Measurements from ENCODE around the gene RPN2.

RPN2 gene

GRCh38 chr20:37267667-37268313, 88.7 kb downstream of the RPN2 start:
- Histone ChIP-seq H2AFZ (ENCODE audit: low read depth, low read length) (no peak overlapping the region), H3K27ac (ENCODE audit: low read length, poor library complexity, severe bottlenecking) (no peak overlapping the region), H3K23ac (ENCODE audit: low read length in 2 of 2) (no peak overlapping the region), H3K4ac (ENCODE audit: low read depth in 1 of 2, low read length in 2 of 2) (no peak overlapping the region), H4K8ac (ENCODE audit: low read length) (no peak overlapping the region), H3K4me1 (ENCODE audit: control insufficient read depth, insufficient read depth, low read depth, low read length) (peaks cover 3% of the 10 kb centered on the region), H3K79me1 (replicated peaks; ENCODE audit: low read length, poor library complexity, severe bottlenecking) (no peaks in the 10 kb centered on the region), H3K36me3 (ENCODE audit: control insufficient read depth in 1 of 2, insufficient read depth in 2 of 2, low read depth in 1 of 2, low read length in 2 of 2) (no peaks in the 10 kb centered on the region), H3K4me2 (ENCODE audit: low read length, poor library complexity, severe bottlenecking) (no peak overlapping the region), H3K4me3 (ENCODE audit: insufficient read depth in 1 of 2, low read depth in 1 of 2, low read length in 2 of 2) (no peak overlapping the region), H3K27me3 (ENCODE audit: control insufficient read depth in 1 of 2, insufficient read depth in 1 of 2, low read length in 2 of 2) (peaks cover 17 to 25% of the 10 kb centered on the region in 2 experiments), H2BK15ac (ENCODE audit: low read depth, poor library complexity, severe bottlenecking) (no peak overlapping the region), H3K18ac (ENCODE audit: low read depth in 1 of 2, low read length in 2 of 2) (no peak overlapping the region), H2BK5ac (ENCODE audit: low read depth, low read length, poor library complexity, severe bottlenecking) (no peak overlapping the region), H3K9me3 (ENCODE audit: control insufficient read depth, low read length) (no peaks in the 10 kb centered on the region), H3K14ac (ENCODE audit: low read length in 2 of 2) (no peak overlapping the region), H4K91ac (ENCODE audit: low read length) (no peak overlapping the region), H3K9ac (ENCODE audit: low read length) (no peak overlapping the region), H2BK120ac (ENCODE audit: low read depth, low read length) (no peak overlapping the region), H2BK12ac (ENCODE audit: low read length in 2 of 2) (no peak overlapping the region), H2AK5ac (ENCODE audit: low read length, severe bottlenecking) (no peak overlapping the region)
- 65% methylated on average over 15 of the region's 15 CpGs for WGBS
- DNase-seq: no peak

GRCh38 chr20:37270576-37271420, 91.7 kb downstream of the RPN2 start:
- peak overlapping the region; percentile 25 for H3K9ac ChIP-seq (ENCODE audit: low read length)
- H3K9me3 ChIP-seq (ENCODE audit: control insufficient read depth, low read length): no peaks in the 10 kb centered on the region
- no peak overlapping the region for H2AK5ac ChIP-seq (ENCODE audit: low read length, severe bottlenecking)
- H3K4ac ChIP-seq (ENCODE audit: low read depth in 1 of 2, low read length in 2 of 2): no peak overlapping the region
- no peak overlapping the region for H3K23ac ChIP-seq (ENCODE audit: low read length in 2 of 2)
- H2BK12ac ChIP-seq (ENCODE audit: low read length in 2 of 2): no peak overlapping the region
- H4K8ac ChIP-seq (ENCODE audit: low read length): peak overlapping the region; percentile 43
- H3K18ac ChIP-seq (ENCODE audit: low read depth in 1 of 2, low read length in 2 of 2): peak overlapping the region in 1 of 2 experiments; percentile 5
- DNase-seq: peak; percentile 19
- H3K27ac ChIP-seq (ENCODE audit: low read length, poor library complexity, severe bottlenecking): no peak overlapping the region
- H3K14ac ChIP-seq (ENCODE audit: low read length in 2 of 2): no peak overlapping the region
- no peak overlapping the region for H2BK5ac ChIP-seq (ENCODE audit: low read depth, low read length, poor library complexity, severe bottlenecking)
- H3K79me1 ChIP-seq (replicated peaks; ENCODE audit: low read length, poor library complexity, severe bottlenecking): no peaks in the 10 kb centered on the region
- no peak overlapping the region for H2AFZ ChIP-seq (ENCODE audit: low read depth, low read length)
- H3K27me3 ChIP-seq (ENCODE audit: control insufficient read depth in 1 of 2, insufficient read depth in 1 of 2, low read length in 2 of 2): peaks cover 17 to 19% of the 10 kb centered on the region in 2 experiments
- H3K4me3 ChIP-seq (ENCODE audit: insufficient read depth in 1 of 2, low read depth in 1 of 2, low read length in 2 of 2): no peak overlapping the region
- 86% methylated on average over 12 of the region's 12 CpGs for WGBS
- H2BK15ac ChIP-seq (ENCODE audit: low read depth, poor library complexity, severe bottlenecking): no peak overlapping the region
- H3K36me3 ChIP-seq (ENCODE audit: control insufficient read depth in 1 of 2, insufficient read depth in 2 of 2, low read depth in 1 of 2, low read length in 2 of 2): no peaks in the 10 kb centered on the region
- H3K4me1 ChIP-seq (ENCODE audit: control insufficient read depth, insufficient read depth, low read depth, low read length): peaks cover 3% of the 10 kb centered on the region
- no peak overlapping the region for H3K4me2 ChIP-seq (ENCODE audit: low read length, poor library complexity, severe bottlenecking)
- no peak overlapping the region for H4K91ac ChIP-seq (ENCODE audit: low read length)
- no peak overlapping the region for H2BK120ac ChIP-seq (ENCODE audit: low read depth, low read length)

GRCh38 chr20:37271421-37271768, 92.3 kb downstream of the RPN2 start:
- no peak overlapping the region for H3K9ac ChIP-seq (ENCODE audit: low read length)
- H3K23ac ChIP-seq (ENCODE audit: low read length in 2 of 2): no peak overlapping the region
- peaks cover 3% of the 10 kb centered on the region for H3K4me1 ChIP-seq (ENCODE audit: control insufficient read depth, insufficient read depth, low read depth, low read length)
- no peaks in the 10 kb centered on the region for H3K79me1 ChIP-seq (replicated peaks; ENCODE audit: low read length, poor library complexity, severe bottlenecking)
- H2AFZ ChIP-seq (ENCODE audit: low read depth, low read length): no peak overlapping the region
- H3K27me3 ChIP-seq (ENCODE audit: control insufficient read depth in 1 of 2, insufficient read depth in 1 of 2, low read length in 2 of 2): peaks cover 16 to 19% of the 10 kb centered on the region in 2 experiments
- H3K4ac ChIP-seq (ENCODE audit: low read depth in 1 of 2, low read length in 2 of 2): no peak overlapping the region
- no peaks in the 10 kb centered on the region for H3K9me3 ChIP-seq (ENCODE audit: control insufficient read depth, low read length)
- H2BK5ac ChIP-seq (ENCODE audit: low read depth, low read length, poor library complexity, severe bottlenecking): no peak overlapping the region
- no peak overlapping the region for H3K4me2 ChIP-seq (ENCODE audit: low read length, poor library complexity, severe bottlenecking)
- H4K91ac ChIP-seq (ENCODE audit: low read length): no peak overlapping the region
- DNase-seq: no peak
- no peak overlapping the region for H3K4me3 ChIP-seq (ENCODE audit: insufficient read depth in 1 of 2, low read depth in 1 of 2, low read length in 2 of 2)
- H3K27ac ChIP-seq (ENCODE audit: low read length, poor library complexity, severe bottlenecking): no peak overlapping the region
- H2BK120ac ChIP-seq (ENCODE audit: low read depth, low read length): no peak overlapping the region
- no peak overlapping the region for H2BK15ac ChIP-seq (ENCODE audit: low read depth, poor library complexity, severe bottlenecking)
- no peak overlapping the region for H2BK12ac ChIP-seq (ENCODE audit: low read length in 2 of 2)
- no peak overlapping the region for H3K18ac ChIP-seq (ENCODE audit: low read depth in 1 of 2, low read length in 2 of 2)
- 87% methylated on average over 3 of the region's 3 CpGs for WGBS
- H3K36me3 ChIP-seq (ENCODE audit: control insufficient read depth in 1 of 2, insufficient read depth in 2 of 2, low read depth in 1 of 2, low read length in 2 of 2): no peaks in the 10 kb centered on the region
- H3K14ac ChIP-seq (ENCODE audit: low read length in 2 of 2): no peak overlapping the region
- no peak overlapping the region for H2AK5ac ChIP-seq (ENCODE audit: low read length, severe bottlenecking)
- H4K8ac ChIP-seq (ENCODE audit: low read length): no peak overlapping the region

- Histone ChIP-seq H3K18ac (ENCODE audit: low read depth in 1 of 2, low read length in 2 of 2) (no peak overlapping the region), H3K27ac (ENCODE audit: low read length, poor library complexity, severe bottlenecking) (no peak overlapping the region), H3K4me3 (ENCODE audit: insufficient read depth in 1 of 2, low read depth in 1 of 2, low read length in 2 of 2) (no peak overlapping the region), H3K4me2 (ENCODE audit: low read length, poor library complexity, severe bottlenecking) (no peak overlapping the region), H2BK120ac (ENCODE audit: low read depth, low read length) (no peak overlapping the region), H3K23ac (ENCODE audit: low read length in 2 of 2) (no peak overlapping the region), H2BK12ac (ENCODE audit: low read length in 2 of 2) (no peak overlapping the region), H3K79me1 (replicated peaks; ENCODE audit: low read length, poor library complexity, severe bottlenecking) (no peaks in the 10 kb centered on the region), H3K9ac (ENCODE audit: low read length) (no peak overlapping the region), H2BK15ac (ENCODE audit: low read depth, poor library complexity, severe bottlenecking) (no peak overlapping the region), H2AFZ (ENCODE audit: low read depth, low read length) (no peak overlapping the region), H3K27me3 (ENCODE audit: control insufficient read depth in 1 of 2, insufficient read depth in 1 of 2, low read length in 2 of 2) (no peaks in the 10 kb centered on the region), H3K4me1 (ENCODE audit: control insufficient read depth, insufficient read depth, low read depth, low read length) (peaks cover 6% of the 10 kb centered on the region), H4K91ac (ENCODE audit: low read length) (no peak overlapping the region), H2AK5ac (ENCODE audit: low read length, severe bottlenecking) (no peak overlapping the region), H2BK5ac (ENCODE audit: low read depth, low read length, poor library complexity, severe bottlenecking) (no peak overlapping the region), H3K14ac (ENCODE audit: low read length in 2 of 2) (no peak overlapping the region), H3K36me3 (ENCODE audit: control insufficient read depth in 1 of 2, insufficient read depth in 2 of 2, low read depth in 1 of 2, low read length in 2 of 2) (no peaks in the 10 kb centered on the region), H4K8ac (ENCODE audit: low read length) (no peak overlapping the region), H3K4ac (ENCODE audit: low read depth in 1 of 2, low read length in 2 of 2) (no peak overlapping the region), H3K9me3 (ENCODE audit: control insufficient read depth, low read length) (no peaks in the 10 kb centered on the region)
- WGBS: no CpG with 5 or more reads among the region's 1 CpG
- no peak for DNase-seq
Observed at GRCh38 chr20:37273988-37274387, 94.9 kb downstream of the RPN2 start.
